GM19193 (cell line): ENCODE measurements around the gene GRID1.

ENCODE experiments used
- POLR2A ChIP-seq: IDR thresholded peaks from 4 replicates; pipeline ENCODE4 v1.6.1; 2011; ENCODE audit not compliant: insufficient read depth, insufficient read length; ENCODE audit errors: extremely low read depth

GRID1 gene

DNA sequence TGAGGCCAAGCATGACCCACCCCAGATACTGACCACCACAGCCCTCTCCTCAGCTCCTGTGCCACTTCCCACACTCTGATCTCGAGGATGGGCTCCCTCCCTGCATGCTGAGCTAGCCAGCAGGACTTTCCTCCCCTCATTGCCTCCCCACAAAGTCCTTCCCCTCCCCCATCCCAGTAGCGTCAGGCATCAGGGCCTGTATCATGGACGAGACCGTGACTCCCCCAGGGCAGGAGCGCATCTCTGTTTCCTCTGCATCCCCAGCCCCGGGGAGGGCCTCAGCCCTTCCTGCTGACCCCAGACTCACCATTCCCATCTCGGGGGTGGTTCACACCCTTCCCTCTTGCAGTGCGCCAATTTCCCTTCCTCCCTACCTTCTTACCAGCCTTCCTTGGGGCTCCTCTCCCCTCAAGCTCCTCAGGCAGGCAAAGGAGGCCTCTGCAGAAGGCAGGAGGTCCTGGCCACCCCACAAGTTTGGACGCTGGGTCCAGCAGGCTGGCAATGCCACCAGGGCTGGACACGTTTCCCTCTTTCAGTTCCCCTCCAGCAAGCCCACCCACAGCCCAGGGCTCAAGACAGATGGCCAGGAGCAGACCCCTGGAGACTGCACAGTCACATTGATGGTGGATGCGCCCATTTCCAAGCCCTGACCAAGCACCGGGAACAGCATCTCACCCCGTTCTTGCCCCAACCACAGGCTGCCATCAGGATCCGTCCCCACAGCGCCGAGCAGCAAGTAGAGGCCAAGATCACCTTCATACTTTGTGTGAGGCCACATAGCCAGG is 36.5 kb downstream of the GRID1 start:
- TF ChIP-seq POLR2A = no peak

DNA sequence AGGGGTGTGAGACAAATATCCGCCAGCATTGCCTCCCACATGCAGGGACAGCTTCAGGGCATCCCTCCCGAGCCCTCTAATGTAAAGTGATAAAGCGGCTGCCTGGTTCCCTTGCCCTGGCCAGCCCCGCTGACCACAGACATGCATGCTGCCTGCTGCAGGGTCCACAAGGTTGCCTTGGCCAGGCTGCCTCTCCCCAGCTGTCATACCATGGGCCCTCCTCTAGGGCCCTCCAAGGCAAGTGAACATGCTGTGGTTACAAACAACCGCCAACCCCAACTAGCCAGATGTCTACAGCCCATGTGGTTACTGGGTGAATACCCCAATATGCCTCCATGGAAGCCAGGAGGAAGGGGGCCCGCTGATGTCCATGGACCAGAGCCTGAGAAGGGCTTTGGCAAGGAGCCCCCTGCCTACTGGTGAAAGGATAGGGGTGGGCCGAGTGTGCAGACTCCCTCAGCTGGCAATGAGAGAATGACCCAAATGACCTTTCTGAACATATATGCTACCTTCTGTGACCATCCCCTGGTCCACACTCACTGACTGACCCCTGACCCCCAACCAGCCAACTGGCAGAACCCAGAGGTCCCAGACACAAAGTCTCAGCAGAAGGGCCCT is 37.4 kb downstream of the GRID1 start:
- no peak for TF ChIP-seq POLR2A

DNA sequence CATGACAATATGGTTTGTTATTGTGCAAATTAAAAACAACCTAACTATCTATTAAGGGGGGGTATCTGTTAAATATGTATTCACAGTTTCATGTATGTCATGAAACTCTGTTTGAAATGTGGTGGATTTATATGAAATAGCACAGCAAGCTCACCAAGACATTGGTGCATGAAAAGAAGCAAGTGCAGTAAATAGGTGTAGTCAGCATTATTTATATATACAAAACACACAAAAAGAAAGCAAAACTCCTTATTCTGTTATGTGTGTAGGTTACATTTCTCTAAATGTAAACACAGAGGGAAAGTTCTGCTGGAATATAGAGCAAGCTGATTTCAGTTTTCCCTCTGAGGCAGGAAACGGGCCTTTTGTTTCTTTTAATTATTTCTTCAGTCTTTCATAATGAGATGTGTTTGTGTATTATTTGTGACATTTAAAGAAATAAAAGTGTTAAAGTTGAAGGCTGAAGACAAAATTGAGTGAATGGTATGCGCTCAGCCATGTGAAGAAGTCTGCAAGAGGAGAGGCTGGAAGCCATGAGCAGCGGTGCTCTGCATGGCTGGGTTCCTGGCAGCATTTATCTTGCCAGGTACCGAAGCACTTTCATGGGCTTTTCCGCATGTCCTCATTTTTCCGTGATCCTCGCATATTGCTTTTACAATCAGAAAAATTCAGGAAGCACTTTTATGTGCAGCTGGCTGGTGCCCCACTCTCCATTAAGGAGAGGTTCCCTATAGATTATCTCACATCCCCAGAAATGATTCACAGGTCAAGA is 38.5 kb downstream of the GRID1 start:
- TF ChIP-seq POLR2A = no peak

DNA sequence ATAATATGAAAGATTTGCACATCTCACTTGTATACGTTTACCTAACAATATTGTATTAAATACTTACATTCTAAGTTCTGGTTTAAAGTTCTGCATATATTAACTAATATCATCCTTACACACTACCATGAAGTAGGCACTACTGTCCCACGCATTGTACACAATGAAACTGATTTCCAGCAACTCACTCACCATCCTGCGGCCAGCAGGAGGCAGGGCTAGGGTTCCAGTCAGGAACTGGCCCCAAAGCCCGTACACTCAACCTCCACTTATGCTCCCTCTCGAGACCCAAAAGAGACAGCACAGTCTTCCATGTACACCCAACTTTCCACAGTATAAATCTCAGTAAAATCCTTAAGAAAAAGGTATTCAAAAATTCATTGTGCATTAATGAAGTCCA is 41.4 kb downstream of the GRID1 start:
- TF ChIP-seq POLR2A = no peak

DNA sequence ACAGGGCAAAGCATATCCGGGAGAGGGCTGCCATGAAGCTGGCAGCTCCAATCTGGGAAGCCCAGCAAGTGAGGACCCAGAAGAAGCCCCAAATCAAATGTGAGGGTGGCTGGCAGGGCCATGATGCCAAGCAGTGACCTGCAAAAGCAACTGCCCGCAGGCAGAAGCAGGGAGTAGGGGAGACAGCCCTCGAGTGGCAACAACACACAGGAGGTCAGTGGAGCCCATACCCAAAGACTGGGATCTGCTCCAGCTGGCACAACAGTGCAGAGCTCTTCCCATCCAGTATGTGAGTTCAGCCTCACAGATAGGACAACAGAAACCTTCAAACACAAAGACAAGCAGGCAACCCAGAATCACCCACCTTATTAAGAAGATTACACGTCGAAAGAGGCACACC is 45.0 kb downstream of the GRID1 start:
- no peak for TF ChIP-seq POLR2A

DNA sequence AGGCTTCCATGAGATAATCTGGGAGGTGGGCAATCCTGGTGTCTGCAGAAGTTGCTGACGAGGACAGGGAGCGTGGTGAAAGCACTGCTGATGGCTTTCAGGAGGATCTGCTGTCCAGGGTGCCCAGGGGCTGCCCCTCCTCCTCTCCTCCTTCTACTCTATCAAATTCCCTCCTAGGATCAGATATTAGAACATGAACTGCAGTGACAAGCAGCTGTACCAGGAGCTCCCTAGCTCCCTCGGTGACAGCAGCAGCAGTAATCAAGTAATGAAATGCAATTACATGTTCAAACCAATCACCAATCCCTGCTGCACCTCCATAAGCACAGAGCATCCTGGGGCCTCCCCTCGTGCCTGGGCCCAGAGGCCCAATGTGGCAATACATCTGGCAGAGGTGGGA is 46.9 kb downstream of the GRID1 start:
- no peak for TF ChIP-seq POLR2A

DNA sequence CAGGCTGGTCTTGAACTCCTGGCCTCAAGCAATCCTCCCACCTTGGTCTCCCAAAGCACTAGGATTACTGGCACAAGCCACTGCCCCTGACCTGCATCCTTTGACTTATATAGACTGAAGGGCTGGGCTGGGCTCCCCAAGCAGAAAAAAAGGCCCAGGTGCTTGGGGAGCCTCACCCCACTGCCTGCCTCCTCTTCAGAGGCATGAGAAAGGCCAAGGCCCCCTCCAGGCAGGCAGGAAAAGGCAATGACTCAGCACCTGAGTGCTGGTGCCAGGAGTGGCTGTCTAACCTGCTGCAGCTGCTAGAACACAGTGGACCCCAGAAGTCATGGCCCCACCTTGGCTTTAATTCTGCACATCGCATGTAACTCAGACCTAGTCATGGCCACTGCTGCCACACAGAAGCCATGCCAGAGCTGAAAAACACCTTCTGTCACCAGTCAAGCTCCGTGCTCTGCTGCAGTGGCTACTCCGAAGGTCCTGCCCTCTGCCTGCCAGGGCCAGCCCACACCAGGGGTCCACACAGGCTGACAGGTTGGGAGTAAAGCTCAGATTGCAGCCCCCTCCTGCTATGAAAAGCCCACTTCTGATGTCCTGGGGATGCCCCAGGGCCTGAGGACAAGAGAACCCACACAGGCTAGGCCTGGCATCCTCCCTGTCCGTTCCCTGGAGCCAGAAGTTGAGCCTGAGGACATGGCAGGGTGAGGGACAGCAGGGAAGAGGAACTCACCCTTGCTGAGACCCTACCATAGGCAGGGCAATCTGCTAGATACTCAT is 48.5 kb downstream of the GRID1 start:
- no peak for TF ChIP-seq POLR2A

DNA sequence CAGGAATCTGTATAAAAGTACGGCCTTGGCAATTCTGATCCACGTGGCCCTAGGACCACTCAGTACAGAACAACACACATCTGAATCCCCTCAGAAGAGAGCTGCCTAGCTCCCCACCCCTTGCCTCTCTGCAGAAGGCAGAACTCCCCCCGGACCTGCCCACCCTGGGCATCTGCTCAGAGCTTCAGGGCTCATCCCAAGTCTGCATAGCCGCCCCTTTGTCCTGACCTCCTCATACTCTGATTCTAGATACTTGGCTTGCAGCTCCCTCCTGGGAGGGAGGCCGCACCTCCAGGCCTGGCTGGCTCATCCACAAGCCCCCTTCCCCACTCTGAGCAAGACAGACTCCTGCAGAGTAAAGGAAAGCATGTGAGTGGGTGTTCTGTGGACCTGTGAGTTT is 49.6 kb downstream of the GRID1 start:
- no peak for TF ChIP-seq POLR2A

DNA sequence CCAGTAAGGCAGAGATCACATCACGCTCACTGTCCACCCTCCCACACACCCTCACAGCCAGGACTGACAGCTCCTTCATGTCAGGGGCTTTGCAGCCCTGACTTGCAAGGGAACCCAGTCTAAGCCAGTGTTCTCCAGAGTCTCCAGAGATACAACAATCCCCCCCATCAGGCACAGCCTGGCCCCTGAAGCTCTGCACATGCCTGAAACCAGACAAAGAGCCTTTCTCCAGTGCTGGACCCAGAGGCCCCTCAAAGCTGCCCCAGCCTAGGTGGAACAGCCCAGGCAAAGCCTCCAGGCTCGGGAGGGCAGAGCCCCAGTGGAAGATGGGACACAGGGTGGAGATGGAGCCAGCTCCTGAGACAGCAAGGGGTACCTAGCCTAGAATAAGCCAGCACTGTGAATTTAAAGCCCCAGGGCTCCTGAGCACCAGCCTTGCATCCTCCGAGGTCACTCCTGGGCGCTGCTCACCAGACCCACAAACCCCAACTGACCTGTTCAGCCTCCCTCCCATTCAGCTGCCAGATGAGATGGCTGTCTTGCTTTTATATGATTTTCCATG is 50.2 kb downstream of the GRID1 start:
- TF ChIP-seq POLR2A = no peak

DNA sequence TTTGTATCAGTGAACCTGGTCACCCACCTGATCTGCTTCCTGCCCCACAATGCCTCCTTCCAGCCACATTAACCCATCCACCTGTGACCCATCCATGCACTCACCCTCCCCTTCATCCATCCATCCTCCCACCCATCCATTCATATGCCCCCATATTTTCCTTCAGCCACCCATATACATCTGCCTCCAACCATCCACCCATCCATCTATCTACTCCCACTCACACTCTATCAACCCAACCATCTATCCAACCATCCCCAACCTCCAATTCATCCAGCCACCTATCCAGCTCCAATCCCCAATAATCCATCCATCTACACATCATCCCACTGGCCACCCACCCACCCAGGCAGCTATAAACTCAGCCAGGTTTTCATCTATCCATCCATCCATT is 51.0 kb downstream of the GRID1 start:
- no peak for TF ChIP-seq POLR2A

DNA sequence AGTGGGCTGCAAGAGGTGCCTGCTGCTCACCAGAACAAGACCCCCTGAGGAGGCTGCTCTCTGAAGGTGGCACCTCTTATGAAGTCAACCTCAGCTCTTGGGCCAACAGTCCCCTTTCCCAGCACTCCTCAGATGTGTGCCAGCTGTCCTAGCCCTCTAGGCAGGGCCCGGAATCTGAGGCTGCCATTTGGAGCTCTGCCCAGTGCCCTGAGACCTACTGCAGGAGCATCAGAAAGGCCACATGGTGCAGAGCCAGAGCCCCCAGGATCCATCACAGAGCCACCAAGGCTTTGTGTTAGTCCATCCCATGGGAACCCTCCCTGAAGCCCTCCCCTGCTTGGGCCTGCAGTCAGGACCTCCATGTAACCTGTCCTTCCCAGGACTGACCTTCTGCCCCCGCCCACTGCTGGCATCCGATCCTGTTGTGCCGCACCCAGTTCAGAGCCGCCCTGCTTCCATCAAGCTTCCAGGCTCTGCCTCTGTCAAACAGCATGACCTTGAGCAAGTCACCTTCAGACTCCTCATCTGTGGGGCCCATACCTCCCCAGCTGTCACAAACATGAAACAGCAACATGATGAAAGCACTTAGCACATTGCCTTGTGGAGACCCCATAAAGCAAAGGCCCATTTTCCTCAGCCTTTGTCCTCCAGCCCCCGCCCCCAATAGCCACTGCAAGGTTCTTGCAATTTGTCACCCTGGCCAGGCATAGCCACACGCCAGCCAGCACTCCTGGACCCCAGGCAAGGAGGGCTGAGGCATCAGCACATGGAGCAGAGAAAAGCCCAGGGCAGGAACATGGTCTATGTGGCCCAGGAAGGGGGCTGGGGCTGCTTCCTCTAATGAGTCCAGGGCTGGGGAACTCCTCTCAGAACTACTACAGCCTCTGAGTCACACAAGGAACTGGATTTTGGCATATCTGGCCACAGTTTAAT is 51.7 kb downstream of the GRID1 start:
- no peak for TF ChIP-seq POLR2A

DNA sequence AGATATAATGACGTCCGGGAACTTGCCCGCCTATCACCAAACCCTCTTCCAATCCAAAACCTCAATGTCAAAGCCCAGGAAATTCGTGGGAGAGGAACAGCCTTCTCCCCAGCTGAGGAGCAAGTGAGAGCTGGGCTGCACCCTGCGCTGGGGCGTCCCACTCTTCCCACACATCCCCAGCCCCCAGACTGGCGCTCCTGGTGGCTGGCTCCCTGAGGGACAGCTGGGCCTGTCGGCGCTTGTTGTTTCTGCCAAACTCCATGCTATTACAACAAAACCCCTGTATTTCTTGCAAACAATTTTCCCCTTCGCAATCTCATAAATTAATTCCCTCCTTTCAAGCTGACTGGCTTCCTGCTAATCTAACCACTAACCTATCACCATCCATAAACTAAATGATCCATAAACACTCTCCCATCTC is 53.0 kb downstream of the GRID1 start:
- TF ChIP-seq POLR2A = no peak

DNA sequence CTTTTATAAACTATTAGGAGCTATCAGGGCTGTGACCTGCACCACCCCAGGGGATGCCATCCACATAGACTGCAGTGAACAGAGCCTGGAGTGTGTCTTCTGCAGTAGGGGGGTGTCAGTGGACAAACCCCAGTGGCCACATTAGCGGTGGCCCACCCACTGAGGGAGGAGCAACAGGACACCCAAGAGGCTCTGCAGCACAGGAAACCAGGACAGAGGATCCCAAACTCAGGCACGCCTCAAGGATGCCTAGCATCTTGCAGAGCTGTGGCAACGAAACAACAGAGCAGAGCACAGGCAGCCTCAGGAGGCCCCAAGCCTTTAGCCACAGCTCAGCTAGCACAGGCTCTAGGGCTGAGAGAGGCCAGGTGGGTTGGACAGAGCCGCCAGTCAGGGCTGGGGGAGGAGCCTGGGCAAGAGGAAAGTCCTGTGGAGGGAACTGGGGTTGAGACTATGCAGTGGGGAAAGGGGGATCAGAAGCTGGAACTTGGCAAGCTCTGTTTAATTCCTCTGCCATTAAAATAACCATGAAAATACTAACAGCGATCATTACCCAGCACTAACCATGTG is 53.8 kb downstream of the GRID1 start:
- TF ChIP-seq POLR2A = no peak
